ENCODE data around the gene SSR1. TPM values are rescaled to one million over a fixed set of nuclear protein-coding genes. Genes with fewer than 3 reads are reported as not detected.

The SSR1 gene
- total and polyA plus RNA-seq, 2 of the 13 experiments (the other 11 are each of a cell fraction or from before 2014, with no cell fraction given), result 203 to 243 TPM

DNA sequence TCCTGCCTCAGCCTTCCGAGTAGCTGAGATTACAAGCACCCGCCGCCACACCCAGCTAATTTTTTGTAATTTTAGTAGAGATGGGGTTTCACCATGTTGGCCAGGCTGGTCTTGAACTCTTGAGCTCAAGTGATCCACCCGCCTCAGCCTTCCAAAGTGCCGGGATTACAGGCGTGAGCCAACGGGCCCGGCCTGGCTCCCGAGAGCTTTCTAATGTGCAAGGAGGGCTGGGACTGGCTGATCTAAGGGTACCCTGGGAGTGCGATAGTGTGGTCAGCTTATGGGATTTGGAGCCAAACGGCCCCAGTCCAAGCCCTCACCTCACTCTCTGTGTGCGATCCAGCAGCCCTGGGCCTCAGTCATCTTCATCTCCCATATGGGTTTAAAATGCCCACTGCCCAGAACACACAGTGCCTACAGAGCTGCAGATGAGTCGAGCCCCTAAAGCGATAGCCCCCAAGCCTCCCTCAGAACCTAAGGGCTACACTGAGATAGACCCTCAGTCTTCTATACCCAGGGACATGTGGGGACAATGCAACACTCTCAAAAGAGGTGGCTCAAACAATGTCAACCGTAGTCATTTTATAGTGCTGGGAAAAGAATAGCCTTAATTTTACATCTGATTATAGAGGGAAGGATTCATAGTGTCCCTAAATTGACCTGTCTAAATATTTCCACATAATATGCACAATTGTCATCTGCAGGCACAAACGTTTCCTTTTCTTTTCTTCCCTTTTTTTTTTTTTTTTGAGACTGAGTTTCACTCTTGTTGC is 50.1 kb downstream of the SSR1 start:
- CTCF ChIA-PET (ENCODE audit: low intra/inter-chr PET ratio, low total read pairs), result no interaction called here
- H3K4me2 ChIP-seq (ENCODE audit: low read depth, low read length), result no peak overlapping the region
- FAIRE-seq (no peak), ATAC-seq (no peak), DNase-seq (ENCODE audit: low spot score) (no peak)
- no peaks in the 10 kb centered on the region for H3K9me3 ChIP-seq (ENCODE audit: low read length)
- BruUV-seq (replicated peaks), result no TSS peak
- TF ChIP-seq ZNF292 (CRISPR knock-in tag; IDR thresholded peaks at IDR 0.05; ENCODE audit: borderline replicate concordance, low read depth), result no peak
- no peak for TF ChIP-seq RERE (CRISPR knock-in tag; IDR thresholded peaks at IDR 0.05; ENCODE audit: low read depth)
- H3K27ac ChIP-seq (ENCODE audit: extremely low read length, insufficient read depth, low read length), result no peak overlapping the region
- WGBS (ENCODE audit: low lambda C conversion rate), result 84% methylated on average over 16 of the region's 16 CpGs
- intact Hi-C loops (cut with micrococcal nuclease; ENCODE audit: unreplicated experiment) (no loop called here), in situ Hi-C loops (cut with HindIII; ENCODE audit: extremely low pct_ligation_motif_present, low pct_unique_long_range_greater_than_20kb) (no loop called here)
- POLR2A ChIA-PET, result interaction anchor here (1.5 to 2.5 kb wide), 2 partner anchors 8 to 127 kb away, joined by 4 to 16 read pairs; partner anchors contain the start of genes CAGE1 and RIOK1
- H3K27me3 ChIP-seq (ENCODE audit: control insufficient read depth in 1 of 2, insufficient read depth in 2 of 2, low read length in 2 of 2), result no peaks in the 10 kb centered on the region; a peak in 1 of 5 replicates
- H3K79me2 ChIP-seq (ENCODE audit: insufficient read depth, low read length), result no peaks in the 10 kb centered on the region
- no peak overlapping the region for H2AFZ ChIP-seq (ENCODE audit: low read length)
- no peaks in the 10 kb centered on the region for H4K20me1 ChIP-seq (ENCODE audit: insufficient read depth, low read length)
- no peak overlapping the region for H3K9ac ChIP-seq (ENCODE audit: insufficient read depth, low read depth, low read length)
- H3K4me3 ChIP-seq (replicated peaks in 1 of 3; ENCODE audit: insufficient read depth in 1 of 3, low read depth in 2 of 3, low read length in 3 of 3), result no peak overlapping the region
- H3K4me1 ChIP-seq (ENCODE audit: insufficient read depth, low read length), result peaks cover 63% of the 10 kb centered on the region
- no peaks in the 10 kb centered on the region for H3K36me3 ChIP-seq (replicated peaks in 1 of 2; ENCODE audit: control insufficient read depth in 1 of 2, insufficient read depth in 2 of 2, low read length in 2 of 2)
